ENCODE data around the gene TKT. TPM values are rescaled to one million over a fixed set of nuclear protein-coding genes. Genes with fewer than 3 reads are reported as not detected.
A peak's percentile ranks its signal among the peaks of the same experiment; 100 is the strongest.

The TKT gene
- total RNA-seq, 1 donor from 2014 or later = 109 TPM

DNA sequence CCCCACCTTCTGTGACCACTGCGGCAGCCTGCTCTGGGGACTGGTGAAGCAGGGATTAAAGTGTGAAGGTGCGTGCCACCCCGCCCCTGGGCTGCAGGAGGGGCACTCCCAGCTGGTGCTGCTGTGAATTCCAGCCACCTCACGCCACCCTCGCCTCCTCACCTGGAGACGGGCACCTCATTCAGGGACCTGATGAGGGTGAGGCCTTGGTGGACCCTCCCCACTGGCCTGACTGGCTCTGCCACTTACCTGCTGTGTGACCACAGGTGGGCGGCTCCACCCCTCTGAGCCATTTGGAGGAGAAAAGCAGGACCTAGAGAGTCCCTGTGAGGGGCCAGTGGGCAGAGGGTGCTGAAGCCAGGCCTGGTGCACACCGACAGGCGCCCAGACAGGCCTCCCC, 72.3 kb downstream of the TKT start:
- ATAC-seq (no peak), DNase-seq (ENCODE audit: low spot score) (no peak)

DNA sequence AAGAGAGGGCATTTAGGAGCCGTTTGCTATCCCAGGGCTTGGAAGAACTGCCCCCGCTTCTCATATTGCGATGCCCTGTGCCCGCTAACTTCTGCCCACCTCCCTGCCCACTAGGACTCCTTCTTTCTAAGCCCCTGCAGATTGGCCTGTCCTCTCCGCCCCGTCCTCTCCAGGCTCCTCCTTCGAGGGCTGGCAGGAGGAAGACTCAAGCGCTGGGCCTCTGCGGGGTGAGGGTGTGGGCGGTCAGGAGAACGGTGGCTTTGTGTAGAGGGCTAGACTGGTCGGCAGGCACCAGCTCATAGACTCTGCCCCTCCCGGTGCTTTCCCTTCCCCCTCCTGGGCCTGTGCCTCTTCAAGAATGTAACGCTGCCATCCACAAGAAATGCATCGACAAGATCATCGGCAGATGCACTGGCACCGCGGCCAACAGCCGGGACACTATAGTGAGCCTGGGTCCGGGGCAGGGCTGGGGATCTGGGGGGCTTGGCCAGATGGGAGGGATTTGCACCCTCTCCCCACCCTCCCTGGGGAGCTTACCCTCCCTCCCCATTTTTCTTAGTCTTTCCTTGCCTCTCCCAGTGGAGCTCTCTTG, 73.0 kb downstream of the TKT start:
- no peak for DNase-seq (ENCODE audit: low spot score)
- no peak for ATAC-seq

DNA sequence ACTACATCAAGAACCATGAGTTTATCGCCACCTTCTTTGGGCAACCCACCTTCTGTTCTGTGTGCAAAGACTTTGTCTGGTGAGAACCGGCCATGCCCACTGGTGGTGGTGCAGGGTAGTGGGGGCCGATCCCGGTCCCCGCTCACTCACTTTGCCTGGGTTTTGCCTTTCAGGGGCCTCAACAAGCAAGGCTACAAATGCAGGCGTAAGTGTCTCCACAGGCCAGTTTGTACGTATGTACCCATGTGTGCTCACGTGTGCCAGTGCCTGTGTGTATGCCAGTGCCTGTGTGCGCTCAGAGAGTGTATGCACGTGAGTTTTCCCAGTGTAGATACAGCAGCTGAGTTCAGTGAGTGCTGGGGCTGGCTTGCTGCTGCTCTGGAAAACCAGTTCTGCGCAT, 74.3 kb downstream of the TKT start:
- ATAC-seq = no peak
- DNase-seq (ENCODE audit: low spot score) = no peak

DNA sequence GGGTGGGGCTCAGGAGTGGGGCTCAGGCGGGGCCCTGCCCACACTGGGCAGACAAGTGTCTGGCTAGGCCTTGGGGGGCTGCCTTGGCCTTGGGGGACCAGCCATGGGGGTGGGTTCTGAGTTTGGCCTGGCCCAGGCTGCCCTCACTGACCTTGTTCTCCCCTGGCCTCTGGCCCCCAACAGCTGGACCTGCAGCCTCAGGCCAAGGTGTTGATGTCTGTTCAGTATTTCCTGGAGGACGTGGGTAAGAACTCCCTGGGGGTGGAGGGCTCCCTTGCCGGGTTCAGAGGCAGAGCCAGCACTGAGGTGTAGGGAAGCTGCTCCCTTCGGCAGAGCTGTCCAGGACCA, 74.8 kb downstream of the TKT start:
- ATAC-seq (no peak), DNase-seq (ENCODE audit: low spot score) (no peak)

DNA sequence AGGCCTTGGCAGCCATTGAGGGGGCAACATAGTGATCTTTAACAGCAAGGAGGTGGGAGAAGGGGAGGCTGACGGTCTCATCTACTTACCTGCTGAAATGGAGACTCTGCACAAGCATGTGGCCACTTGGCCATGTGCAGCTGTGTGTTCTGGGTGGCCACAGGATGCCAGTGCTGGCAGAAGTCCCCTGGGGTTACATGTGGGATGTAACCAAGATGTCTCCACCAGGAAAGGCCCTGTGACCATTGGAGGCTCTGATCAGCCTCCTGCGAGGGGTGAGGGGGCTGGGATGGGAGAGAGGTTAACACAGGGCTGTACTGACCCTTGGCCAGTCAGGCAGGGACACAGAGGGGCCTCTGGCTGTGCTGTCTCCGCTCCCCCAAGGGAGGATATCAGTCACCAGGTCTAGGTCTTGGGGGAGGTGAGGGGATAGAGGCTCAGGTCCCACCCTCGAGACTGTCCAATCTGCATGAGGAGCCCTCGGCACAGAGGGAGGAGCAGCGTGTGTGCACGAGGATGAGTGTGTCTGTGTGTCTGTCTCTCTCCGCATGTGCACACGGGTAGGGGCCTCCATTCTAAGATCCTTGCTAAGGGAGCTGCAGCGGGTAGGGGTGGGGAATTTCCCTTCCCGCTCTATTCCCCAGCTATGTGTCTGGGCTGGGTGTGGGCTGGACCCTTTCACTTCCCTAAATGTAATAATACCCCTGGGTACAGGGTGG, 75.4 kb downstream of the TKT start:
- peak; percentile 49 for ATAC-seq

DNA sequence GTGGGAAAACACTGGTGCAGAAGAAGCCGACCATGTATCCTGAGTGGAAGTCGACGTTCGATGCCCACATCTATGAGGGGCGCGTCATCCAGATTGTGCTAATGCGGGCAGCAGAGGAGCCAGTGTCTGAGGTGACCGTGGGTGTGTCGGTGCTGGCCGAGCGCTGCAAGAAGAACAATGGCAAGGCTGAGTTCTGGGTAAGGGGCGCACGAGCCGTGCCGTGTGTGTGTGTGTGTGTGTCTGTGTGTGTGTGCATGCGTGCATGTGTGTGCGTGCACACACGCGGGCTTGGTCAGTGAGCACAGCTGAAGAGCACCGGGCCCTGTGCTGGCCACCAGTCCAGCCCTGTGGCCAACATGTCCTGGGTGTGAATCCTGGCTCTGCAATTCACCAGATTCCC, 76.2 kb downstream of the TKT start:
- DNase-seq (ENCODE audit: low spot score) (no peak), ATAC-seq (no peak)

More for the DNA sequence above, 75.4 kb downstream of the TKT start:
- no peak for DNase-seq (ENCODE audit: low spot score)

DNA sequence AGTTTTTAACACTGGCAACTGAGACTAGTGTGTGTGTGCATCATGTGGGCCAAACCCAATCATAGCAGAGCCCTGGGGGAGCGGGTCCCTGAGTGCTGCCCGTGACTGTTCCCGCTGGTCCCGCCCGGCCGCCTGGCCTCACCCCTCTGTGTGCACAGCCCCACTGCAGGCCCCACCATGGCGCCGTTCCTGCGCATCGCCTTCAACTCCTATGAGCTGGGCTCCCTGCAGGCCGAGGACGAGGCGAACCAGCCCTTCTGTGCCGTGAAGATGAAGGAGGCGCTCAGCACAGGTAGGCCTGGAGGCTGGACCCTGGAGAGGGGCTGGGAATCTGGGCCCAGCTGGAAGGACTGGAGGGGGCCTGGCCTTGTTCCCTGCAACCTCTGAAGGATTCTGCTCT, 77.6 kb downstream of the TKT start:
- ATAC-seq (no peak), DNase-seq (ENCODE audit: low spot score) (no peak)

DNA sequence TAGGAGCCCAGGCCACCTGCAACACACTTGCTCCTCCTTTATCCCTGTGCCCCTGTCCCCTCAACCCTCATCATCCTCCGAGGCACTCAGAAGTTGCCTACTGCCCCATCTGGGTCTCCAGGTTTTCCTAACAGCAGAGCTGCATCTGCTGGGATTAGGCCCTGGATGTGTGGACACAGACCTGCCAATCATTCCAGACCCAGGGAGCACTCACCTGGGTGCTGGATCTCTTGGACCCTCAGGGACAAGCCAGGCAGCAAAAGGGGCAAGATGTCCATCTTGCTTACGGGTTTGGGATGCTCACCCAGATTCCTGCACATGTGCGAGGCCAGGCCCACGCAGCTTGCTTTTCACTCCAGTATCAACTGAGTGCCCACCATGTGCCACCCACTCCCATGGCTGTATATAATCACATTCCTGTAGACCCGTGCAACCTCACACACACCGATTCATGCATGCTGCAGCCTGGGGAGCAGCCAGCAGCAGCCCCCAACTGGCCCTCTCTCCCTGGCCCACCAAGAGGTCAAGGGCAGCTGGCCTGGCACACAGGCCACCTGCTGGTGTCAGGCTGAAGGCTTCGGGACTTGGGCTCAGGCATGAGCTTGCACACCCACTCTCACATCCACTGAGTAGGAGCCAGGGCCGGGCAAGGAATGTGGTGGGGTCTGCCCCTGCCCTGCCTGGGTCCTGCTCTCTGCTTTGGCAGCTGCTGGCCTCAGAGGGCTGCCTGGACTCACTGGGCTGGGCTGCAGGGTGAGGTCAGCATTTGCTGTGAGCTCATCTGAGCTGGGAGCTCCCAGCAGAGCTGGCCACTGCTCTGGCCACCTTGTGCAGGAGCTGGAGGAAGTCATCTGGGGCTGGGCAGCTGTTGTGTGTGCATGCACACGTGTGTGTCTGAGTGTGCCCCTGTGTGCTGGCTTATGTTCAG, 79.9 kb downstream of the TKT start:
- ATAC-seq = no peak

More for the DNA sequence above, 79.9 kb downstream of the TKT start:
- no peak for DNase-seq (ENCODE audit: low spot score)

Other genes with a start within 250 kb of the TKT start
- gene SFMBT1, start 209.9 kb downstream of the TKT start, total RNA-seq = 14.0 TPM
- 11.8 TPM for gene RFT1, start 125.6 kb downstream of the TKT start, total RNA-seq
- 4.6 TPM for gene PRKCD, start 94.8 kb downstream of the TKT start, total RNA-seq
- 5.9 TPM for gene DCP1A, start 91.5 kb upstream of the TKT start, total RNA-seq
- gene CACNA1D, start 238.6 kb upstream of the TKT start, total RNA-seq = 8.0 TPM